SU-DHL-6 (cell line): ENCODE results near the gene PNPLA7.

Experiments
- CTCF ChIP-seq: fragments of 200-600 bp; sonication (generic); IDR thresholded peaks from one replicate; pipeline ENCODE4 v1.5.1; 2017; ENCODE audit warnings: antibody characterized with exemption, mild to moderate bottlenecking, low read length, moderate library complexity; ENCODE audit not compliant: insufficient read depth, poor library complexity, severe bottlenecking
- EZH2phosphoT487 ChIP-seq: fragments of 200-600 bp; sonication (generic), shearing (Covaris generic); conservative IDR thresholded peaks from 2 replicates; pipeline ENCODE4 v1.6.1; 2018; ENCODE audit warnings: mild to moderate bottlenecking, antibody characterized with exemption, low read length, moderate library complexity, mixed read lengths

- no peak for TF ChIP-seq CTCF
- TF ChIP-seq EZH2phosphoT487 = no peak
These were observed 29.4 kb downstream of the PNPLA7 start for GRCh38 chr9:137520614-137521404.
